ENCODE results near the gene ZSWIM6. TPM values are rescaled to one million over a fixed set of nuclear protein-coding genes. Genes with fewer than 3 reads are reported as not detected.

ZSWIM6 gene
- total RNA-seq, 1 donor from 2014 or later = 18.1 TPM

DNA sequence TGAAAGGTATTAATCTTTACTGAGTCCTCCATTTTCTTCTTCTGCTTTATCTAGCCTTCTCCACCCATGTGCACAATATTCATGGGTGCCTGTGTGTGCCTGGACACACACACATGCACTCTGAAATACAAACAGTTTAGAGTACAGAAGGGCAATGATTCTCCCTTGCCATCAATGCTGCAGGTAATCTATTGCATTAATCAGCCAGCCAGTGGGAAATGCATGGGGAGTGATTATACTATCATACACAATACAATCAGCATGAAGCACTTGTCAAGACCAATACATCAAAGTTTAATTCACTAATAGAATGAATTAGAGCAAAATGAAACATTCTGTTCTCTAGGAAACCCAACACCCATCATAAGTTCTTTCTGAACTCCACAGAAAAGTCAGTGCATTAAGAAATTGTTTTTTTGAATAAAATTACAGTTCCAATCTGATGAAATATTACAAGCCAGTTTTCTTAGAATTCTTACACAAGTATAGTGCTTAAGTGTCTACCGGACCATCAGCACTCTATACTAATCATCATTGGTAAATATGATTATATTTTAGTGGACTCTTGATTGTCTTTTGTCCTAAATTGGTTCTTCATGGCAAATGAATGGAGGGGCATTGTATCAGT, 172.2 kb downstream of the ZSWIM6 start:
- intact Hi-C loops (cut with DNase I) = no loop called here
- Histone ChIP-seq H3K27me3 (ENCODE audit: low read depth) (no peaks in the 10 kb centered on the region), H3K4me1 (no peaks in the 10 kb centered on the region), H3K27ac (no peak overlapping the region), H3K4me3 (no peak overlapping the region), H3K9me3 (no peaks in the 10 kb centered on the region), H3K36me3 (no peaks in the 10 kb centered on the region)
- TF ChIP-seq, protein P1, sequence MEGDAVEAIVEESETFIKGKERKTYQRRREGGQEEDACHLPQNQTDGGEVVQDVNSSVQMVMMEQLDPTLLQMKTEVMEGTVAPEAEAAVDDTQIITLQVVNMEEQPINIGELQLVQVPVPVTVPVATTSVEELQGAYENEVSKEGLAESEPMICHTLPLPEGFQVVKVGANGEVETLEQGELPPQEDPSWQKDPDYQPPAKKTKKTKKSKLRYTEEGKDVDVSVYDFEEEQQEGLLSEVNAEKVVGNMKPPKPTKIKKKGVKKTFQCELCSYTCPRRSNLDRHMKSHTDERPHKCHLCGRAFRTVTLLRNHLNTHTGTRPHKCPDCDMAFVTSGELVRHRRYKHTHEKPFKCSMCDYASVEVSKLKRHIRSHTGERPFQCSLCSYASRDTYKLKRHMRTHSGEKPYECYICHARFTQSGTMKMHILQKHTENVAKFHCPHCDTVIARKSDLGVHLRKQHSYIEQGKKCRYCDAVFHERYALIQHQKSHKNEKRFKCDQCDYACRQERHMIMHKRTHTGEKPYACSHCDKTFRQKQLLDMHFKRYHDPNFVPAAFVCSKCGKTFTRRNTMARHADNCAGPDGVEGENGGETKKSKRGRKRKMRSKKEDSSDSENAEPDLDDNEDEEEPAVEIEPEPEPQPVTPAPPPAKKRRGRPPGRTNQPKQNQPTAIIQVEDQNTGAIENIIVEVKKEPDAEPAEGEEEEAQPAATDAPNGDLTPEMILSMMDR (IDR thresholded peaks at IDR 0.05) = no peak
- DNase-seq (no peak), ATAC-seq (no peak)

DNA sequence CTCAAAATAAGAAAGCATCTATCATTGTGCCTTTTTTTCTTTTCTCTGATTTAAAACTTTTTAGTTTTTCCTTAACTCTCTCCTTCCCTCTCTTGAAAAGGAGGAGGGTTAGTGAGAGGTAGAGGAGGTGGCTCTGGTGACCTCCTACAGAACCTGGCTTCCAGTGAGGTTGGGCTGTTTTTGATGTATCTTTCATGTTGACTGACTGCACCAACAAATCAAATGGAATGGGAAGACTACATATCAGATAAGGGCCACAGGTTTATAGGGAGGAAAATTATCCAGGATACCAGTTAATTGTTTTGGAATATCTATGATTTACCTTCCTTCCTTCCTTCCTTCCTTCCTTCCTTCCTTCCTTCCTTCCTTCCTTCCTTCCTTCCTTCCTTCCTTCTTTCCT, 173.2 kb downstream of the ZSWIM6 start:
- no peak for ATAC-seq

DNA sequence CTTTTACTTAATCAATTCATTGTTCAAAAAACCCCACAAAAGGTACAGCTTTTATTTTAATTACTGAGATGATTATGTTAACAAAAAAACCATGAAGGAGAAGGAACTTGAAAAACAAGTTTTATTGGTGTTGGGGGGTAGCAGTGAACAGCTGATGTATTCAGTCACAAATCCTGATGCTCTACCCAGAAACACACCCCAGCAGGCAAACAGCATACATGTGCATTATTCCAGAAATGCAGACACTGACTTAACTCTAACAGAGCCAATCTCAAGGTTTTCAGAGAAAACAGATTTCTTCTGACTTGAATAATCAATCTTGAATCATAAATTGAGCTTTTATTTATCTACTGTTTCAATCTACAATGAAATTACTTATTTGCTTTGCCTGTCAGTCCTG, 175.2 kb downstream of the ZSWIM6 start:
- intact Hi-C loops (cut with DNase I) = no loop called here
- Histone ChIP-seq H3K4me3 (no peak overlapping the region), H3K27me3 (ENCODE audit: low read depth) (no peaks in the 10 kb centered on the region), H3K36me3 (no peaks in the 10 kb centered on the region), H3K27ac (no peak overlapping the region), H3K9me3 (no peaks in the 10 kb centered on the region), H3K4me1 (no peaks in the 10 kb centered on the region)
- ATAC-seq (no peak), DNase-seq (no peak)
- TF ChIP-seq, protein P1 (IDR thresholded peaks at IDR 0.05) = no peak

More for the DNA sequence above, 173.2 kb downstream of the ZSWIM6 start:
- Histone ChIP-seq H3K27ac (no peak overlapping the region), H3K27me3 (ENCODE audit: low read depth) (no peaks in the 10 kb centered on the region), H3K4me3 (no peak overlapping the region), H3K36me3 (no peaks in the 10 kb centered on the region), H3K9me3 (no peaks in the 10 kb centered on the region), H3K4me1 (no peaks in the 10 kb centered on the region)
- no peak for DNase-seq
- intact Hi-C loops (cut with DNase I) = no loop called here
- TF ChIP-seq, protein P1 (IDR thresholded peaks at IDR 0.05) = no peak

DNA sequence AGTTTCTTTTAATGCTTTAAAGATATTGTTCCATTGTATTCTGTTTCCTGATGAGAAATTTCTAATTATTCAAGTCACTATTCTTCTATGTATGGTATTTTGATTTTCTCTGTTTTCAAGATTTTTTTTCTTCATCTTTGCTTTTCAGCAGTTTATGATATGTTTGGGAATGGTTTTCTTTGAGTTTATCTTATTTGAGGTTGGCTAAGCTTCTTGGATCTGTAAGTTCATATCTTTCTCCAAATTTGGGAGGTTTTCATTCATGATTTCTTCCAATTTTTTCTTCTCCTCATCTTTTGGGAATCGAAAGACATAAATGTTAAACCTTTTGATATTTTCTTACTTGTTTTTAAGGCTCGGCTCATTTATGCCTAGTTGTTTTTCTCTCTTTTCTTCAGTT, 184.9 kb downstream of the ZSWIM6 start:
- Histone ChIP-seq H3K4me3 (no peak overlapping the region), H3K27ac (no peak overlapping the region), H3K9me3 (peaks cover 8% of the 10 kb centered on the region), H3K27me3 (ENCODE audit: low read depth) (no peaks in the 10 kb centered on the region), H3K4me1 (no peaks in the 10 kb centered on the region), H3K36me3 (no peaks in the 10 kb centered on the region)
- TF ChIP-seq, protein P1 (IDR thresholded peaks at IDR 0.05) = no peak
- intact Hi-C loops (cut with DNase I) = no loop called here
- no peak for DNase-seq
- ATAC-seq = no peak

DNA sequence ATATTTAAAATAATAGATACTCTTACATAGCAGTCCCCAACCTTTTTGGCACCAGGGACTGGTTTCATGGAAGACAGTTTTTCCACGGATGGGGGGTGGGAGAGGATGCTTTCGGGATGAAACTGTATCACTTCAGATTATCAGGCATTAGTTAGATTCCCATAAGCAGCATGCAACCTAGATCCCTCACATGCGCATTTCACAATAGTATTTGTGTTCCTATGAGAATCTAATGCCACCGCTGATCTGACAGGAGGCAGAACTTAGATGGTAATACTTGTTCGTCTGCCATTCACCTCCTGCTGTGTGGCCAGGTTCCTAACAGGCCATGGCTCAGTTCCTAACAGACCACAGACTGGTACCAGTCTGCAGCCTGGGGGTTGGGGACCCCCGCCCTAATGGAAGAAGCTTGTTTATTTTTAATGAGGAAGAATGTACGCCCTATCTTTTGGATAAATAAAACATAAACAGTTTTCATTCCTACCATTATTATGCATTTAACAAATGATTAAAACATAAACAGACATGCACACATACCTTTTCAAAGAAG, 187.7 kb downstream of the ZSWIM6 start:
- Histone ChIP-seq H3K9me3 (peaks cover 8% of the 10 kb centered on the region), H3K4me1 (no peaks in the 10 kb centered on the region), H3K4me3 (no peak overlapping the region), H3K36me3 (no peaks in the 10 kb centered on the region), H3K27ac (no peak overlapping the region), H3K27me3 (ENCODE audit: low read depth) (no peaks in the 10 kb centered on the region)
- no peak for ATAC-seq
- TF ChIP-seq, protein P1 (IDR thresholded peaks at IDR 0.05) = no peak
- intact Hi-C loops (cut with DNase I) = no loop called here
- DNase-seq = no peak
